GM18502 (cell line): ENCODE results near the gene TUG1.

Experiments
- ATAC-seq: cut with Tn5 transposase; IDR thresholded peaks from one replicate; pipeline ENCODE4 v1.9.1; 2021; ENCODE audit warnings: mild to moderate bottlenecking; ENCODE audit not compliant: unreplicated experiment, poor library complexity

TUG1 gene

DNA sequence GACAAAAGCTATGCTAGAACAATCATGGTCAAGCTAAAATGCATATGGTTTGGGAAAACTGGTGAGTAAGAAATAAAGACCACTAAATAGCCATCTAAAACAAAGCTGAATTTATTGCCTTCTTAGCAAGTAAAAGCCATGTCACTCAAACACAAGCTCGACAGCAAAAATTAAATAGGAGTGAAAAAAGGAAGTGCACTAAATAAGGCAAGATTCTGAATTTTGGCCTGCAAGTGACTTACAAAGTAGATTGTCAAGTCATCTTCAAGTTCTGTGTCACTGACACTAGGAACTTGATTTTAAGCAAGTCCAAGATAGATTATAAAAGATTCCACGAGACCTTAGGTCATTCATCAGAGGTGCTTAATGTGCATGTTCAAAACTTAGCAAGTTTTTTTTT is 27.4 kb downstream of the TUG1 start:
- no peak for ATAC-seq

GRCh38 chr22:30998329-30998728 is 29.3 kb downstream of the TUG1 start:
- ATAC-seq, result no peak

DNA sequence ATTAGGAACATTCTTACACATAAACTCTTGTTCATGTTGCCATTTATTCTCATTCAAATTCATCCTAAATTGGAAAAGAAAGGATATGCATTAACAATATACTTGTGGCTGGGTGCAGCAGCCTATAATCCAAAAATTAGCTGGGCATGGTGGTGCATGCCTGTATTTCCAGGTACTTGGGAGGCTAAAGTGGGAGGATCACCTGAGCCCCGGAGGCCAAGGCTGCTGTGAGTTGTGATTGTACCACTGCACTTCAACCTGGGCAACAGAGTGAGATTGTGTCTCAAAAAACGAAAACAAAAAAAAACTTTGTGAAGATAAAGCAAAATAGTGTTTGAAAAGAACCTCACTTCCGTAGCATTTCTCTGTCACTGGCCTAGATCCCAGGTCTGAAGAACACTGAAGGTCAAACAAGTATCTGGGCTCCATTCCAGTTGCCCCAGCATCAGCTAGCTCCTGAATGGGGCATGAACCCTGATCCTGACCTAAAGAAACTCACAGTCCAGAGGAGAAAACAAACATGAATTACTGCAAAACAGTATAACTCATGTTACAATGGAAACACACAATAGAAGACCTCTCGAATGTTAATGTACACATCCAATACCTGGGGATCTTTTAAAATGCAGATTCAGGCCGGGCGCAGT is 32.2 kb downstream of the TUG1 start:
- ATAC-seq, result no peak

GRCh38 chr22:31005535-31005934 is 36.5 kb downstream of the TUG1 start:
- ATAC-seq, result no peak

GRCh38 chr22:31019191-31019930 is 50.3 kb downstream of the TUG1 start:
- no peak for ATAC-seq

DNA sequence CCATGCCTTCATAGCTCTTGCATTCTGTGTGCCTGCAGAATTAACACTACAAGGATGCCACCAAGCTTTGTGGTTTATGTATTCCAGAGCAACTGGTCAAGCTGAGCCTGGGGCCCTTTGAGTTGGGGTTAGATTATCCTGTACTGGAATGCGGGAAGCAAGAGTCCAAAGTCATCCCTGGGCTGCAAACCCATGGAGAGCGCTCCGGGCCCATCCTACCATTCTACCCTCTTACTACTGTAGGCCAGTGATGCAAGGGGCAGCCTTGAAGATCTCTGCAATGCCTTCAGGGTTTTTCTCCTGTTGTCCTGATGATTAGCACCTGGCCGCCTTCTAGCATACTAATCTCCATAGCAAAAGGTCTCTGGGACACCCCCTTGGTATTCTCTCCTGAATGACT is 51.3 kb downstream of the TUG1 start:
- no peak for ATAC-seq

DNA sequence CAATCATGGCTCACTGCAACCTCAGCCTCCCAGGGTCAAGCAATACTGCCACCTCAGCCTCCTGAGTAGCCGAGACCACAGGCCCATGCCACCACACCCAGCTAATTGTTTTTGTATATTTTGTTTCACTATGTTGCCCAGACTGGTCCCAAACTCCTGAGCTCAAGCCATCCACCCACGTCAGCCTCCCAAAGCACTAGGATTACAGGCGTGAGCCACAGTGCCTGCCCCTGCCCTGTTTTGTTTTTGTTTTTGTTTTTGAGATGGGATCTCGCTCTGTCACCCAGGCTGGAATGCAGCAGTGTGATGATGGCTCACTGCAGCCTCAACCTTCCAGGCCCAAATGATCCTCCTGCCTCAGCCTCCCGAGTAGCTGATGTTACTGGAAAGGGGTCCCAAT is 53.5 kb downstream of the TUG1 start:
- ATAC-seq, result no peak
